SH-SY5Y (cell line): ENCODE data around the gene MRPL4.

Experiments used
- GATA2 ChIP-seq: IDR thresholded peaks from 2 replicates; pipeline ENCODE4 v1.6.1; 2011; ENCODE audit warnings: mild to moderate bottlenecking, low read depth, low read length
- GATA3 ChIP-seq: IDR thresholded peaks from 2 replicates; pipeline ENCODE4 v1.6.1; 2011; ENCODE audit warnings: low read depth, mild to moderate bottlenecking, low read length, moderate library complexity

- no peak for TF ChIP-seq GATA2
- TF ChIP-seq GATA3 = no peak
Measured at GRCh38 chr19:10235003-10235402, 17.0 kb upstream of the MRPL4 start.
